ENCODE data around the gene BLOC1S1. TPM values are rescaled to one million over a fixed set of nuclear protein-coding genes. Genes with fewer than 3 reads are reported as not detected.

The BLOC1S1 gene
- polyA plus RNA-seq (2012; ENCODE audit: insufficient read depth, insufficient read length, low read depth) = 146 TPM

DNA sequence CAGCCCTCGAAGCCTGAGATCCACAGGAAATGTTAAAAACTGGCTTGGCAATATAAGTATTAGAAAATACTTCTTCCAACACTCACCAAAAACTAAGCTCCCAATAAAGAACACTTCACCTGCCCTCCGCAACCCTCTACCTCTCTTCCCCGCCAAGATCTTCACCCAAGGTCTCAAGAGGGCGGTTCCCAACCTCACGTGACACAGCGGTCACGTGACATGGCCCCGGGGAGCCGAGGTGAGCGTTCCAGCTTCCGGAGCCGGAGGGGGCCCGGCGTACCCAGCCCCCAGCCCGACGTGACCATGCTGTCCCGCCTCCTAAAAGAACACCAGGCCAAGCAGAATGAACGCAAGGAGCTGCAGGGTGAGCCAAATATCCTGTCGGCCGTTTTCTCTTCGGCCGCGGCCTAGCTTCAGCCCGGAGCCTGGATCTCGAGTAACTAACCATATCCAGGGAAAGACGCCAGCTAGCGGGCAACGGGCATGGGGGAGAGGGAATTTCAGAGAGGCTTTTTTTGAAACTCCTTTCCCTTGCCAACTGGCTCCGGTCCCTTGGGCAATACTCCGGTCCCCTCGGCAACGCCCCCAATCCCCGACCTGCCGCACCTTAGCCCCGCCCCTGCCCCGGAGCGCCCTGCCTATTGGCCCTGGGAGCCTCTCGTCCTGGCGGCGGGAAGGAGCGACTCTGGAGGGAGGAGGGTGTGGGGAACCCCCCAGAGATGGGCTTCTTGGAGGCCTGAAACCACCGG lies at the start of gene BLOC1S1:
Gene BLOC1S1, plus strand, starts transcription at position 214 of the 749 bp plus-strand sequence. Its CDS starts 6 bp downstream, at position 220.
- Histone ChIP-seq H3K36me3 (no peaks in the 10 kb centered on the region), H3K4me1 (peaks cover 3% of the 10 kb centered on the region; the same call in 1 of the 2 replicates), H3K27me3 (peaks cover 16% of the 10 kb centered on the region), H3K9me3 (no peaks in the 10 kb centered on the region), H3K4me3 (ENCODE audit: low read depth, low read length) (peak within 1 kb of the TSS; percentile 96)
- TF ChIP-seq, protein P1, sequence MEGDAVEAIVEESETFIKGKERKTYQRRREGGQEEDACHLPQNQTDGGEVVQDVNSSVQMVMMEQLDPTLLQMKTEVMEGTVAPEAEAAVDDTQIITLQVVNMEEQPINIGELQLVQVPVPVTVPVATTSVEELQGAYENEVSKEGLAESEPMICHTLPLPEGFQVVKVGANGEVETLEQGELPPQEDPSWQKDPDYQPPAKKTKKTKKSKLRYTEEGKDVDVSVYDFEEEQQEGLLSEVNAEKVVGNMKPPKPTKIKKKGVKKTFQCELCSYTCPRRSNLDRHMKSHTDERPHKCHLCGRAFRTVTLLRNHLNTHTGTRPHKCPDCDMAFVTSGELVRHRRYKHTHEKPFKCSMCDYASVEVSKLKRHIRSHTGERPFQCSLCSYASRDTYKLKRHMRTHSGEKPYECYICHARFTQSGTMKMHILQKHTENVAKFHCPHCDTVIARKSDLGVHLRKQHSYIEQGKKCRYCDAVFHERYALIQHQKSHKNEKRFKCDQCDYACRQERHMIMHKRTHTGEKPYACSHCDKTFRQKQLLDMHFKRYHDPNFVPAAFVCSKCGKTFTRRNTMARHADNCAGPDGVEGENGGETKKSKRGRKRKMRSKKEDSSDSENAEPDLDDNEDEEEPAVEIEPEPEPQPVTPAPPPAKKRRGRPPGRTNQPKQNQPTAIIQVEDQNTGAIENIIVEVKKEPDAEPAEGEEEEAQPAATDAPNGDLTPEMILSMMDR (IDR thresholded peaks at IDR 0.05; ENCODE audit: low read depth, low read length) = no peak
- peak; percentile 94 for DNase-seq

DNA sequence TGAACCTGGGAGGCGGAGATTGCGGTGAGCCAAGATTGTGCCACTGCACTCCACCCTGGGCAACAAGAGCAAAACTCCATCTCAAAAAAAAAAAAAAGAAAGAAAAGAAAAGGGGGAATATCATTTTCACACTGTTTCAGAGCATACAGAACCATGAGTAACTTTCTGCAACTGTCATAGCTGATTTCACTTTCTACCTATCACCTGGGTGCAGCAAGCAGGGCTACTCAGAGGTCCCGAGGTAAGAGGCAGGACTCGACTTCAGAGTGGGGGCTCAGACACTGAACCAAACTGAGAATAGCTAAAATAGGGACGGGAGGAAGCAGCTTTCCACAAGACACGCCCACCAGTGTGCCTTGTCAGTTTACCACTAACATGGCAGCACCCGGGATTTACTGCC lies 49.3 kb upstream of the BLOC1S1 start:
- no peak for DNase-seq
- H3K4me3 ChIP-seq (ENCODE audit: low read depth, low read length) = no peak overlapping the region
- H3K36me3 ChIP-seq = no peaks in the 10 kb centered on the region
- H3K4me1 ChIP-seq = no peaks in the 10 kb centered on the region
- H3K27me3 ChIP-seq = peaks cover 14% of the 10 kb centered on the region; the same call in 1 of the 2 replicates
- TF ChIP-seq, protein P1 (IDR thresholded peaks at IDR 0.05; ENCODE audit: low read depth, low read length) = no peak
- H3K9me3 ChIP-seq = no peaks in the 10 kb centered on the region

DNA sequence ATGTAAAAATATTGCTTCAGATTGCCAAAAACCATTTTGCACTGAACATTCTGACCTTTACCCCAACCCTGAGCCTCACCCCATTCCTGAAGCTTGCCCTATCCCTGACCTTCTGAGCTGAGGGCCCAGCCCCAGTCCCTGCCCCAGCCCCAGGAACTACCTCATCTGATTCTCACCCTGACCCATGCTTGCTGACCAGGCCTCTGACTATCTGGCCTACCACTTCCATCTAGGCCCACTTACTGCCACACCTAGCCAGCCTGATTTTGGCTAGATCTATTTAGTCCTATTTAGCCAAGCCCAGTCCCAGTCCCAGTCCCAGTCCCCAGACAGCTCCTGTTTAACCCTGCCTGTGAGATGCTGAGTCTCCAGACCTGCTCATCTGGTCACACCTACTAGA lies 45.6 kb upstream of the BLOC1S1 start:
- Histone ChIP-seq H3K27me3 (peaks cover 8% of the 10 kb centered on the region), H3K9me3 (no peaks in the 10 kb centered on the region), H3K4me1 (no peaks in the 10 kb centered on the region), H3K36me3 (no peaks in the 10 kb centered on the region), H3K4me3 (ENCODE audit: low read depth, low read length) (no peak overlapping the region)
- no peak for DNase-seq
- TF ChIP-seq, protein P1 (IDR thresholded peaks at IDR 0.05; ENCODE audit: low read depth, low read length) = no peak

DNA sequence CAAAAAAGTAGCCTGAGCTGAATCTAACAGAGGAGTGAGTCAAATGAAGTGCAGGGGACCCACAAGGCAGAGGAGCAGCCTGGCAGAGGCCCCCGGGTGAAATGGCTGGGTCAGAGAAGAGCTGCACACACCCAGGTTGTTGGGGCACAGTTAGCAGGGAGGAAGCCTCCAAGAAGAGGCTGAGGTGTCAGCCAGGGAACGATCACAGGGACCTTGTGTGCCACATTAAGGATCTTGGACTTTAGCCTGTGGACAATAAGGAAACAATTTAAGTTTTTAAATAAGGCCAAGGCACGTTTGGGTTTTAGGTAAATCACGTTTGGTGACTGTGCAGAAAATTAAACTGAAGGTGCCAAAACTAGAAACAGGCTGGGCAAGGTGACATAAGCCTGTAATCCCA lies 44.1 kb upstream of the BLOC1S1 start:
- Histone ChIP-seq H3K4me3 (ENCODE audit: low read depth, low read length) (no peak overlapping the region), H3K4me1 (no peaks in the 10 kb centered on the region), H3K36me3 (no peaks in the 10 kb centered on the region), H3K9me3 (no peaks in the 10 kb centered on the region), H3K27me3 (peaks cover 23% of the 10 kb centered on the region)
- TF ChIP-seq, protein P1 (IDR thresholded peaks at IDR 0.05; ENCODE audit: low read depth, low read length) = no peak
- DNase-seq = no peak

DNA sequence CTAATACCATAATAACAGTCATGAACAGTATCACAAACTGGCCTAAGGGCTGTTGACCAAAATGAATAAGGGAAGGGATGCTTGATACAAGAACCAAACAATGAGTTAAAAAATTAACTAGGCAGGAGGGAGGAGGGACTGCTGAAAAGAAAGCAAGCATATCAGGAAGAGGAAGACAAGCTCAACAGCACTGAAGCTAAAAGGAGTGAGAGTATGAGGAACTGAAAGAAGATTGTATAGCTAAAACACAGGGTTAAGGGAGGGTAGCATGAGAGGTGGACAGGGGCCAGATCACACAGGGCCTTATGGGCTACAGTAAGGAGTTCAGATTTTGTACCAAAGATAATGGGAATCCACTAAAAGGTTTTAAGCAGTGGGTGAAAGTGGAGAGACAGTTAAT lies 42.2 kb upstream of the BLOC1S1 start:
- Histone ChIP-seq H3K27me3 (peaks cover 25% of the 10 kb centered on the region), H3K4me1 (no peaks in the 10 kb centered on the region), H3K36me3 (no peaks in the 10 kb centered on the region), H3K9me3 (no peaks in the 10 kb centered on the region), H3K4me3 (ENCODE audit: low read depth, low read length) (no peak overlapping the region)
- TF ChIP-seq, protein P1 (IDR thresholded peaks at IDR 0.05; ENCODE audit: low read depth, low read length) = no peak
- no peak for DNase-seq

DNA sequence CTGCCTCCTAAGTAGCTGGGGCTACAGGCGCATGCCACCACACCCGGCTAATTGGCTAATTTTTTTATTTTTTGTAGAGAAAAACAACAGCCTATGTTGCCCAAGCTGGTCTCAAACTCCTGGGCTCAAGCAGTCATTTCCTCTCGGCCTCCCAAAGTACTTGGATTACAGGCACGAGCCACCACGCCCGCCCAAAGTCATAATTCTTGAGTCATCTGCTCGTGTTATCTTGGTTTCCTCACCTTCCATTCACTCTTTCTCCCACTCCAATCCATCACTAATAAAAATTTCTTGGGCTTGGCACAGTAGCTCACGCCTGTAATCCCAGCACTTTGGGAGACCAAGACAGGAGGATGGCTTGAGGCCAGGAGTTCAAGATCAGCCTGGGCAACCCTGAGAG lies 40.2 kb upstream of the BLOC1S1 start:
- no peak for DNase-seq
- no peaks in the 10 kb centered on the region for H3K4me1 ChIP-seq
- TF ChIP-seq, protein P1 (IDR thresholded peaks at IDR 0.05; ENCODE audit: low read depth, low read length) = no peak
- H3K27me3 ChIP-seq = peaks cover 35% of the 10 kb centered on the region
- no peak overlapping the region for H3K4me3 ChIP-seq (ENCODE audit: low read depth, low read length)
- H3K36me3 ChIP-seq = no peaks in the 10 kb centered on the region
- no peaks in the 10 kb centered on the region for H3K9me3 ChIP-seq

Data from BE2C (cell line).